PFSK-1 (cell line): ENCODE results near the gene CATSPER1.

Experiments used
- FOXP2 ChIP-seq: optimal IDR thresholded peaks from 2 replicates; pipeline ENCODE3; 2011; ENCODE audit warnings: borderline replicate concordance, control low read depth, inconsistent platforms; ENCODE audit not compliant: insufficient read depth; ENCODE audit errors: extremely low read length, extremely low read depth
- POLR2AphosphoS5 ChIP-seq: IDR thresholded peaks from 2 replicates; pipeline ENCODE4 v1.6.1; 2012; ENCODE audit warnings: low read depth, mild to moderate bottlenecking, control low read depth, low read length, moderate library complexity
- REST ChIP-seq, 2 experiments: IDR thresholded peaks; 2 replicates each; pipeline versions ENCODE4 v1.6.1 to v1.8.0; 2011 to 2012; ENCODE audit warnings: low read depth in 2 of 2, low read length in 2 of 2, control low read depth in 1 of 2, inconsistent platforms in 1 of 2, mild to moderate bottlenecking in 1 of 2, moderate library complexity in 1 of 2; ENCODE audit not compliant: insufficient read depth in 1 of 2
- SIN3A ChIP-seq: IDR thresholded peaks from 2 replicates; pipeline ENCODE4 v1.6.1; 2012; ENCODE audit warnings: mild to moderate bottlenecking, low read length, moderate library complexity, borderline replicate concordance; ENCODE audit not compliant: insufficient read depth
- TAF1 ChIP-seq: IDR thresholded peaks from 2 replicates; pipeline ENCODE4 v1.6.1; 2012; ENCODE audit warnings: low read length, control low read depth, borderline replicate concordance; ENCODE audit not compliant: insufficient read depth

Gene CATSPER1

GRCh38 chr11:66070604-66071380 is 44.5 kb upstream of the CATSPER1 start:
- TF ChIP-seq SIN3A (no peak), POLR2AphosphoS5 (no peak), FOXP2 (no peak)

- TF ChIP-seq POLR2AphosphoS5 = peak; percentile 63
- TF ChIP-seq FOXP2 = no peak
- TF ChIP-seq TAF1 = no peak
- no peak for TF ChIP-seq SIN3A
- no peak for TF ChIP-seq REST (IDR thresholded peaks at IDR 0.05; ENCODE audit: insufficient read depth in 1 of 2, low read depth in 2 of 2, low read length in 2 of 2)
Measured at GRCh38 chr11:66069715-66070603, 43.7 kb upstream of the CATSPER1 start, which contains the start of gene PACS1. TSS of gene PACS1 (plus strand) at chr11:66070272. CDS start at chr11:66070487, 215 bp downstream.

- no peak for TF ChIP-seq SIN3A
- no peak for TF ChIP-seq POLR2AphosphoS5
- no peak for TF ChIP-seq REST (IDR thresholded peaks at IDR 0.05; ENCODE audit: insufficient read depth in 1 of 2, low read depth in 2 of 2, low read length in 2 of 2)
- no peak for TF ChIP-seq TAF1
- TF ChIP-seq FOXP2 = no peak
Measured at GRCh38 chr11:66068923-66069714, 42.8 kb upstream of the CATSPER1 start.

GRCh38 chr11:66068154-66068821 is 42.0 kb upstream of the CATSPER1 start:
- no peak for TF ChIP-seq SIN3A
- no peak for TF ChIP-seq POLR2AphosphoS5
- TF ChIP-seq FOXP2 = no peak
- TF ChIP-seq TAF1 = no peak
- no peak for TF ChIP-seq REST (IDR thresholded peaks at IDR 0.05; ENCODE audit: insufficient read depth in 1 of 2, low read depth in 2 of 2, low read length in 2 of 2)
